HuH-7.5 (cell line): ENCODE measurements around the gene PTPN6.
"Not testable (repeated sequence)": the region's sequence is repeated elsewhere in the genome, so short reads cannot be mapped to it uniquely, and the experiment has no call there.

ENCODE experiments used
- DNase-seq: peaks from one replicate; pipeline ENCODE4 v3.0.0; 2011; ENCODE audit warnings: low spot score

The PTPN6 gene

DNA sequence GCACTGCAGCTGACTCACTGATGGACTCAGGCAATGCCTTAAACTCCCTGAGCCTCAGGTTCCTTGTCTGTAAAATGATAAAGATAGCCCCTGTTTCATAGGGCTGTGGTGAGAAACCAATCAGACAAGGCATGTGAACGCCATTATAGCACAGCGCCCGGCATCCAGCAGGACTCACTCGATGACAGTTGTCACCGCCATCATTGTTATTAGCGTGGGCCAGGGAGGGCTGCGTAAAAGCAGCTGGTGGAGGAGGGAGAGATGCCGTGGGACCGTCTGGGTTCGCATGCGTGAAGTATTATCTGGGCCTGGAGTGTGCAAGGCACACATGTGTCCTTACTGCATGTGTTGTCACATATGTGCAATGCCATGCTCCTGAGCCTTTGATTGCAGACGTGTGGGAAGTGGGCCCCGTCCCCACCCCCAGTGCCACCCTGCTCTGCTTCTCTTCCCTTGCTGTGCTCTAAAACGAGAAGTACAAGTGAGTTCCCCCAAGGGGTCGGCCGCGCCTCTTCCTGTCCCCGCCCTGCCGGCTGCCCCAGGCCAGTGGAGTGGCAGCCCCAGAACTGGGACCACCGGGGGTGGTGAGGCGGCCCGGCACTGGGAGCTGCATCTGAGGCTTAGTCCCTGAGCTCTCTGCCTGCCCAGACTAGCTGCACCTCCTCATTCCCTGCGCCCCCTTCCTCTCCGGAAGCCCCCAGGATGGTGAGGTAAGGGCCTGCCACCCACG is at the start of gene PTPN6:
Gene PTPN6, plus strand, starts transcription at position 546 of the 730 bp plus-strand sequence. Its CDS starts 157 bp downstream, at position 703.
- no peak for DNase-seq

DNA sequence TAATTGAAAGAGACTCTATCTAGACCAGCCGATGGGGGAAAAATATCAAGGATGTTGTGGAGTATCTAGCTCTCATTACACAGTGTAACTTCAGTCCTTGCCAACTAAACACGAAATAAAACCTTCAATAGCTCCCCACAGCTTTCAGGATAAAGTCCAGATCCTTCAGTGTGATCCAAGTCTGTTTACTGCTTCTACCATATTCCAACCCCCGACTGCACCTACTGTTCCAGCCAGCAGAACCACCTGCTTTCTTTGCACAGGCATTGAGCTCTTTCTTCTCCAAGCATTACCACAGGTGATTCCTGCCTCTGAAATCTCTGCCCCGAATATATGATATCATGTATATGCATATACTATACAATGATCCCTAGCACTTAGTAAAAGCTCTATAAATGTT is 48.7 kb upstream of the PTPN6 start:
- DNase-seq, result no peak

DNA sequence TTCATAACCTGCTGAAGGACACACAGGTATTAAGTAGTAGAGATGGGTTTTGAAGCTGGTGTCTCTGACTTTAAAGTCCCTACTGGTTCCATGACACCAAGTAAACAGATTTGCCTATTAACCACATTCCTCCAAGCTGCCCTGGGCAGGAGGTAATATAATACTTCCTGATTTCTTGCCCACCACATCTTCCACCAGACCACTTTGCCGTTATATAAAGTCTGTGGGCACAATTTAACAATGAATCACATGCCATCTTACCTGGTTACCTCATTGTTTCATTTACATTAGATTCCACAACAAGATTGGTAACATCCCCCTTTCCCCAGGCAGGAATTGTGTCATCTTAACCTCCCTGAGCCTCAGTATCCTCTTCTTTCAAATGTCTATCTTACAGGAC is 47.4 kb upstream of the PTPN6 start:
- no peak for DNase-seq

DNA sequence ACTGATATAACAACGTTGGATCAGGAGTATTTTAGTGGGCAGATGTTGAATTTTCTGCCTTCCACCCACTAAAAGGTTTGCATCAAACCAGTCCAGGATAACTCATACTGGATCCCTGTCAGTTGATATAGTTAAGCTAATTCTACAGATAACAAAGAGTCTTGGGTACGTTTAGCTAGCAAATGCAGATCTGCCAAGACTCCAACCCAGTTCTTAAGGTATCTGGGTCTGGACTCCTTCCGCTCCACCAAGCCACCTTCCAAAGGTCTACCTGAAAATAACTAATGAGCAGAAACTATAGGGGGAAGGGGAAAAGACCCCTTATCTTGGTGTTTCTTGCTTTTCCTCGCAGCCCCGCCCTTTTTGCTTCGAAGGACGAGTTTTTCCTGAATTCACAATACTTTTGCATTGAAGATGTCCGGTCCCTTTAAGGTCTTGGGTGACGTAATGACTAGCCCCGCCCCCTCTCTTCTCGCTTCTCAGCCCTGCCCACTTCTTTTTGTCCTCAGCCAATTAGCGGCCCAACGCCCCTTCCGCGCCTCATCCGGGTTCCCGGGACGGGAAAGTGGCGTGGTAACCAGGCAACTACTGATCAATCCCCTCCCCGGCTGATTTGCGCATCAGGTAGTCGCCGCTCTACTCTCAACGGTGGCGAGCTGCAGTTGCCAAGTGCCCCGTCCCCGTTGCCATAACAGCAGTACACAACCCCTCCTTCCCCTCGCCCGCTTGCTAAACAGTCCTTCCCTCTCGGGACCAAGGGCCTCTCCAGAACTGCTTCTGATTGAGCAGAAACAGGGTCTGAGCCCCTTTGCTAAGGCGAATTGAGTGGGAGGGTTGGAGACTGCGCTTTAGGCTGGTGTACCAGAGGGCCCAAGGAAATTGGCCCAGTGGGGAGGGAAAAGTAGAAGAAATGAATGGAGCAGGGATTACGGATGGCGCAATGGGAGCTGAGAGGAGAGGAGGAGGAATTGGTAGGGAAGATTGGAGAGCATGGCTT is 46.6 kb upstream of the PTPN6 start, which contains the start of gene LRRC23:
Gene LRRC23, plus strand, starts transcription at position 543 of the 997 bp plus-strand sequence. CDS start 812 bp downstream, outside the sequence.
- DNase-seq, result peak; percentile 87

DNA sequence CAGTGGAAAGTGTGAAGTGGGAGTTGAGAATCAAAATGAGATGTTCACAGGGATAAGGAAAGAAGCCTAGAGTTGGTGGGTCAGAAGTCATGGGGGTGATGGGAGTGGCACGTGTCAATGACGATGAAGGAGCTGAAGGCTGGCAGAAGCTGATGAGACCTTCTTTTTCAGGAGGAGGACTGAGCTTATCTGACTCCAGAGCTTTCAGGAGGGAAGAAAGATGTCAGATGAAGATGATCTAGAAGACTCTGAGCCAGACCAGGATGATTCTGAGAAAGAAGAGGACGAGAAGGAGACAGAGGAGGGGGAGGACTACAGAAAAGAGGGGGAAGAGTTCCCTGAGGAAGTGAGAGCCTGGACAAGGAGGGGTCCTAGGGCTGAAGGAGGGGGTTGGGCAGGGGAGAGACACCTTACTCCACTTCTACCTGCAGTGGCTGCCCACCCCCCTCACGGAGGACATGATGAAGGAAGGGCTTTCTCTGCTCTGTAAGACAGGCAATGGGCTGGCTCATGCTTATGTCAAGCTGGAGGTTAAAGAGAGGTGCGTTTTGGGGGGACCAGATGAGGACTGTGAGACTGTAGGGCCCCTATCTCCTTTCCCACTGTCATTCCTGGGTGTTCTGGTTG is 45.6 kb upstream of the PTPN6 start:
- DNase-seq, result no peak

DNA sequence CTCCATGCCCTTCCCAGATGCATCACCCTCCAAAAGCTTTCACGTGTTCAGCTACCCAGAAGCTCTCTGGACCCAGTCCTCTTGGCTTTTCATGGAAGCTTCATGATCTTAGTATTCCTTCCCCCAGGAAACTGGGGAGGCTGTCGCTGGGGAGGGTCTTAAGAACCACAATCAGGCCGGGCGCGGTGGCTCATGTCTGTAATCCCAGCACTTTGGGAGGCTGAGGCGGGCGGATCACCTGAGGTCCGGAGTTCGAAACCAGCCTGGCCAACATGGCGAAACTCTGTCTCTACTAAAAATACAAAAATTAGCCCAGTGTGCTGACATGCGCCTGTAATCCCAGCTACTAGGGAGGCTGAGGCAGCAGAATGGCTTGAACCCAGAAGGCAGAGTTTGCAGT is 43.0 kb upstream of the PTPN6 start:
- not testable (repeated sequence) for DNase-seq

DNA sequence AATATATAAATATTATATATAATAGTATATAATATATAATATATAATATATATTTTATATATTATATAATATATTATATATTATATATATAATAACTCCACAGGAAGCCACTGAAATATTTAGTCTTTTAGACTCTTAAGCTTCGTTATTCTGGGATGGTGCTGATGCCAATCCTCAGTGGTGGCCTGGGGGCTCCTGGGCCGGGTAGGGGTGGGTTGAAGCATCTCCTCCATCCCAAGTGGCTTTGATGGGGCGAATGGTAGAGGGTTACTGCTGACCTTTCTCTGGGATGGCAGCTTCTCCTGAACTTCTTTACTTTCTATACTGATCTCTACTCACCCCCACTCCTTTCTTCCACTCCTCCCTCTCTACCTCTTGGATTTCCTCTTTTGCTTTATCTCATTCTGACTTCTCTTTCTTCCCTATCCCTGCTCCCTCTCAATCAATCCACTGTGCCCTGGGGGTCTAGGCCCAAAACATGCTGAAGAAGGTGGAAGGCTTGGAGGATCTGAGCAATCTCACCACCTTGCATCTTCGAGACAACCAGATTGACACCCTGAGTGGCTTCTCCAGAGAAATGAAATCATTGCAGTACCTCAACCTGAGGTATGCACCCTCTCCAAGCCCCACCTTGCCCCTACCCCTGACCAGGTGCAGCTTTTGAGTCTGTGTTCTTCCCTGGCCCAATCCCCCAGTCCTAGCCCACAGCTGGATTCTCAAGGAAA is 41.6 kb upstream of the PTPN6 start:
- no peak for DNase-seq

DNA sequence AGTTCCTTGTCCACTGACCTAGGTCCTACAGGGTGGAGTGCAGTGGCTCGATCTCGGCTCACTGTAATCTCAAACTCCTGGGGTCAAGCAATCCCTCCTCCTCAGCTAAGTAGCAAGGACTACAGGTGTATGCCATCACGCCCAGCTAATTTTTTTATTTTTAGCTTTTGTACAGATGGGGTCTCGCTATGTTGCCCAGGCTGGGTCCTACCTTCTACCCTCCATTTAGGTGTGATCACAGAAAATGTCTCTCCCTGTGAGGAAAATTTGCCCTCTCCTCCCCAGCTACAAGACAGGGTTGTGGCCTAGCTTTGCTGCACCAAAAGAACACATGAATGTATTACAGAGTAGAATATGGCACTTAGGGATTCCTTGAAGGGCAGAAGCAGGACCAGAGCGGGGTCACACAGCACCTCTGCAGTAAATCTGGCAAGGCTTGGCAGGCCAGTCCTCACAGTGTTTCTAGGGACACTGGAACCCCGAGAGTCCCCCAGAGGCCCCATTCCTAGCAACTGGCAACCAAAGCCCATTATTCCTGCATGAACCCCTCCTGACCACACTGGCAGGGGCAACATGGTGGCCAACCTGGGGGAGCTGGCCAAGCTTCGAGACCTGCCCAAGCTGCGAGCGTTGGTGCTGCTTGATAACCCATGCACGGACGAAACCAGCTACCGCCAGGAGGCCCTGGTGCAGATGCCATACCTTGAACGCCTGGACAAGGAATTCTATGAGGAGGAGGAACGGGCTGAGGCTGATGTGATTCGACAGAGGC is 38.8 kb upstream of the PTPN6 start:
- DNase-seq, result no peak

DNA sequence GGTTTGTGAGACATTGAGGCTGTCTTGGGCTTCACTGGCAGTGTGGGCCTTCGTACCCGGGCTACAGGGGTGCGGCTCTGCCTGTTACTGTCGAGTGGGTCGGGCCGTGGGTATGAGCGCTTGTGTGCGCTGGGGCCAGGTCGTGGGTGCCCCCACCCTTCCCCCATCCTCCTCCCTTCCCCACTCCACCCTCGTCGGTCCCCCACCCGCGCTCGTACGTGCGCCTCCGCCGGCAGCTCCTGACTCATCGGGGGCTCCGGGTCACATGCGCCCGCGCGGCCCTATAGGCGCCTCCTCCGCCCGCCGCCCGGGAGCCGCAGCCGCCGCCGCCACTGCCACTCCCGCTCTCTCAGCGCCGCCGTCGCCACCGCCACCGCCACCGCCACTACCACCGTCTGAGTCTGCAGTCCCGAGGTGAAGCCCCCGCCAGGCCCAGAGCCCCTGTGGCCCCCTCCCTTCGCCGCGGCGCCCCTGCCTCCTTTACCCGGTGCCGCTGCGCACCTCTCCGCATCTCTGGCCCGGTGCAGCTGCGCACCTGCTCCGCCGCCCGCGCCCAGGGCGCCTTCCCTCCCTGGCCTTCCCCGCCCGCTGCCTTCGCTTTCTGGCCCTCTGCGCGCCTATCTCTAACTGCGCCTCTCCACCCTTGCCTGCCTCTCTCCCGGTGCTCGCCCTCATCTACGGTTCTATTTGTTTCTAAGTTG is 36.8 kb upstream of the PTPN6 start, which contains the start of gene ENO2:
Gene ENO2, plus strand, starts transcription at position 335 of the 701 bp plus-strand sequence. CDS start 1,253 bp downstream, outside the sequence.
- peak; percentile 54 for DNase-seq

DNA sequence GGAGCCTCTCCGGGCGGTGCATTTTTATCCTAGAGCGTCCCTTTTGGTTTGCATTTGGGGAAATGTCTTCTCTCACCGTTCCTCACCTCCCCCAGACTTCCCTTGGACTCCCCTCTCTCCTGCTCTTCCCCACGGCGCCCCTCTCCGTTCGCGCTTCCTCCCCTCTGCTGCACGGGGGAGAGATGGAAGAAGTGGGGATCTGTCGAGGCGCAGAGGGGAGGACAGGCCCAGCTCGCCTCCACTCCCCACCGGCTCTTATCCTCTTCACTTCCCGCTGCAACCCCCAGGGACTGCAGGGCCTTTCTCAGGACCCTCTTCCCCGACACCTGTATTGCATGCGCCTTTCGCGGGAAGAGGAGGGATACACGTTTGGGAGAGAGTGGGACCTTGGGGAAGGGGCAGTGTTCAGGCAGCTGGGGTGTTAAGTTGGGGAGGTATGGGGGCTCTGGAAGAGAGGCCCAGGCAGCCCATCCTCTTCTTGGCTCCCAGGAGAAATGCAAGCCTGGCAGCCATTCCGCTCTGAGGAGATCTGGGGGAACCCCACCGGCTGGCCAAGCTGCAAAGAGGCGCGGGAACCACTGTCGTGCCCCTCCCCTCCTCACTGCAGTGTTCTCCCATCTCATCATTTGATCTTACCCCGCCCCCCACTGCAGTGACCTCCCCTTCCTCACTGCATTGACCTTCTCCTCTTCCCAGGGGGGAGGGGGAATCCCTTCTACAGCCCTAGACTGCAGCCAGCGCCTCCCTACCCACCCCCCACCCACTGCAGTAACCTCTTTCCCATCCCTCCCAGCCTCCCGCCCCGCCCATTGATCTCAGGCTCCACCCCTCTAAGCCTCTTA is 36.0 kb upstream of the PTPN6 start:
- no peak for DNase-seq

DNA sequence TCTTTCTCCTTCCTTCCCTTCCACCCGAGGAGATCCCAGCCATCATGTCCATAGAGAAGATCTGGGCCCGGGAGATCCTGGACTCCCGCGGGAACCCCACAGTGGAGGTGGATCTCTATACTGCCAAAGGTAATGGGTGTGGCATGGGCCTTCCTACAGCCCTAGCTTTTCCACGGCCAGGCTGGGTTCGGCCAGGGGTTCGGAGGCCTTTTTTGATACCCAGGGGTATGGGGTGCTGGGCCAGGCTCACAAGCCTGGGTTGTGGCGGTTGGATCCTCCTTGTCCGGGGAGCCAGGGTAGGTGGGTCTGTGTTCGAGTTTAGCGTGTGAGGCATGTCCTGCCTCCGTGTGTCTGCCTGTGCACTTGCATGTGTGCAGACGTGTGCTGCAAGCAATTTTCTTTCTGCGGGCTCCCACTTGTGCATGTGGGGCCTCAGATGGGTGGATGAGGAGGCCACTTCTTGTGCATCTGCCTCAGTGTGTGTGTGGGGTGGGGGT is 35.3 kb upstream of the PTPN6 start:
- DNase-seq, result no peak

DNA sequence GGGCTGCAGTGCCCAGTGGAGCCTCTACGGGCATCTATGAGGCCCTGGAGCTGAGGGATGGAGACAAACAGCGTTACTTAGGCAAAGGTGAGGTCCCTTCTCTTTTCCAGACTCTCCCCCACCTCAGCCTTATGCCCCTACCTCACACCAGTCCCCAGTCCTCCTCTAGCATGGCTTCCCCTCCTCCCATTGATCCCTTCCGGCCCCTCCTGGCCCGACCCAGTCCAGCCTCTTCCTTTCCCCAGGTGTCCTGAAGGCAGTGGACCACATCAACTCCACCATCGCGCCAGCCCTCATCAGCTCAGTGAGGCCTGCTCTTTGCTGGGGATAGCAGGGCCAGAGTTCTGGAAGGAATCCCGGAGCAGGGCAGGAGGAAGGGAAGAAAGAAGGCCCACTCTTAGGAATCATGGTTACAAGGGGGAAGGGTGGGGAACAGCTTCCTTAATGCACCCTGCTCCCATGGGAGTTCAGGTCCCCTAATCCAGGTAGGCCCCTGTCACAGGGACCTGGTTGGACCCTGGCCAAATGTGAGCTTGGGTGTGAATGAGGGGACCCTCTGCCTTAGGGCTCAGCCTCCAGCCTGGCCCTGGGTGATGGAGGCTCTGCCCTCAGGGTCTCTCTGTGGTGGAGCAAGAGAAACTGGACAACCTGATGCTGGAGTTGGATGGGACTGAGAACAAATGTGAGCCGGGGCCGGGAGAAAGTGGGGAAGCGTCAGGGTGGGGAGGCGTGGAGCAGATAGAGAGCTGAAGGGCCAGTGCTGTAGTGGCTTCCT is 34.5 kb upstream of the PTPN6 start:
- no peak for DNase-seq

DNA sequence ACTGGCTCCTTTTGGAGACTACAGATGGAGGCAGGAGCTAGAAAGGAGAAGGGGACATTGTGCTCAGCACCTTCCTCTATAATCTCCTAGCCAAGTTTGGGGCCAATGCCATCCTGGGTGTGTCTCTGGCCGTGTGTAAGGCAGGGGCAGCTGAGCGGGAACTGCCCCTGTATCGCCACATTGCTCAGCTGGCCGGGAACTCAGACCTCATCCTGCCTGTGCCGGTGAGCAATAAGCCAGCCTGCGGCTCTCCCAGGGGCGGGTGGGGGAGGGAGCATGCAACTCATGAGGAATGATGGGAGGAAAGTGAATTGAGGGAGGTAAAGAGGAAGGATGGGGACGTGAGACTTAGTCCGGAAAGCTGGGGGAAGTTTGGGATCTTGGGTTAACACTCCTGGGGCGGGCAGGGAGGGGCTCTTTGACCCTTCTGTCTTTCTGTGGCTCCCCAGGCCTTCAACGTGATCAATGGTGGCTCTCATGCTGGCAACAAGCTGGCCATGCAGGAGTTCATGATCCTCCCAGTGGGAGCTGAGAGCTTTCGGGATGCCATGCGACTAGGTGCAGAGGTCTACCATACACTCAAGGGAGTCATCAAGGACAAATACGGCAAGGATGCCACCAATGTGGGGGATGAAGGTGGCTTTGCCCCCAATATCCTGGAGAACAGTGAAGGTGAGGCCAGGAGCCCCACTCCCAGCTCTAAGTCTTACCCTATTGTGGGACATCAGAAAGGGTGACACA is 33.5 kb upstream of the PTPN6 start:
- no peak for DNase-seq

DNA sequence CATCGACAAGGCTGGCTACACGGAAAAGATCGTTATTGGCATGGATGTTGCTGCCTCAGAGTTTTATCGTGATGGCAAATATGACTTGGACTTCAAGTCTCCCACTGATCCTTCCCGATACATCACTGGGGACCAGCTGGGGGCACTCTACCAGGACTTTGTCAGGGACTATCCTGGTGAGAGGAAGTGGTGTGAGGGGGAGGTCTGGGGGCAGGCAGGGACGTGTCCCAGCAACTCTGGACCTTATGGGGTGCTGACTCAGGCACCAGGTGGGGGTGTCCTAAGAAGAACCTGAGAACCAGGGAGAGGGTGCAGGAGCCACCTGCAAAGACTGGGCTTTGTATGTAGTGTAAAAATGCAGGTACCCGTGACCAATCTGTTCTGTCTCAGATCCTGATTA is 31.6 kb upstream of the PTPN6 start:
- no peak for DNase-seq

DNA sequence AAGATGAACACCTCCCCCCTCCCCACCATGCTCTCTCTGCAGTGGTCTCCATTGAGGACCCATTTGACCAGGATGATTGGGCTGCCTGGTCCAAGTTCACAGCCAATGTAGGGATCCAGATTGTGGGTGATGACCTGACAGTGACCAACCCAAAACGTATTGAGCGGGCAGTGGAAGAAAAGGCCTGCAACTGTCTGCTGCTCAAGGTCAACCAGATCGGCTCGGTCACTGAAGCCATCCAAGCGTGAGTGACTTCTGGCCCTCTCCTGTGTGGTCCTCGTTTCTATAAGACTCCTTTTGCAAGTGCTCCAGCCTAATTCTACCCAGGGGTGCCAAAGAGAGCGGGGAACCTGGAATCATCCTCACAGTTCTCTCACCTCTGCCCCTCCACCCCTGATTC is 29.6 kb upstream of the PTPN6 start:
- no peak for DNase-seq

DNA sequence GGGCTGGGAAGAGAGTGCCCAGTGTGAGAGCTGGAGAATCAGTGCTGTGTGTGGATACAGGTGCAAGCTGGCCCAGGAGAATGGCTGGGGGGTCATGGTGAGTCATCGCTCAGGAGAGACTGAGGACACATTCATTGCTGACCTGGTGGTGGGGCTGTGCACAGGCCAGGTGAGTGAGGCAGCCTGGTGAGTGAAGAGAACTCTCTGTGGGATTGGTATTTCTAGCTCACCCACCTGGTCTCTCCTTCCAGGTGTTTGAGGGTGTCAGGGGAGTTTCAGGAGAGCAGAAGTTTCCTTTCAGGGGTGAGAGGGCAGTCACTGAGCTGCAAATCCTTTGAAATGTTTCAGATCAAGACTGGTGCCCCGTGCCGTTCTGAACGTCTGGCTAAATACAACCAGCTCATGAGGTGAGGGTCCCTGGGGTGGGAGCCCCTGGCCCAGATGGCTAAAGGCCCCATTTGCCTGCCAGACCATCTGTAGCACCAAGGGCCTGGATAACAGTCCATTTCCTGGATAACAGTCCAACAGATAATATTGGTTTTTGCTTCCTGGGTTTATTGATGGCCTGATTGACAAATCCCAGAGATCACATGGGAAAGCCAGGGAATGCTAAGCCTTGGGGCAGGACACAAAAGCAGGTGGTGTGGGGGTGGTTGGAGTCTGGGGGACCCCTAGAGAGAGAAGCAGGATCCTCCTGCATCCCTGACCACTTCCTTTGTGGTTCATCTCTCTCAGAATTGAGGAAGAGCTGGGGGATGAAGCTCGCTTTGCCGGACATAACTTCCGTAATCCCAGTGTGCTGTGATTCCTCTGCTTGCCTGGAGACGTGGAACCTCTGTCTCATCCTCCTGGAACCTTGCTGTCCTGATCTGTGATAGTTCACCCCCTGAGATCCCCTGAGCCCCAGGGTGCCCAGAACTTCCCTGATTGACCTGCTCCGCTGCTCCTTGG is 28.9 kb upstream of the PTPN6 start:
- DNase-seq, result no peak
